Stimulated activated naive CD8-positive, alpha-beta T cell treated with anti-CD3 and anti-CD28 coated beads, Interleukin-15, Interleukin-2, amounts not matched to agents 100 ng/mL and 50 ng/mL, for 24 hours (primary cell): ENCODE measurements around the gene NCKAP5.

ENCODE experiments used
- H3K27ac Mint-ChIP-seq: one replicate; pipeline ENCODE4 v1.8.0; 2021; ENCODE audit warnings: mild to moderate bottlenecking, mixed read lengths
- H3K27me3 Mint-ChIP-seq: one replicate; pipeline ENCODE4 v1.8.0; 2021; ENCODE audit warnings: mixed read lengths
- H3K36me3 Mint-ChIP-seq: one replicate; pipeline ENCODE4 v1.8.0; 2021; ENCODE audit warnings: low read depth, mixed read lengths
- H3K4me1 Mint-ChIP-seq: one replicate; pipeline ENCODE4 v1.8.0; 2021; ENCODE audit warnings: low read depth, mixed read lengths
- H3K4me3 Mint-ChIP-seq: one replicate; pipeline ENCODE4 v1.8.0; 2021; ENCODE audit warnings: mild to moderate bottlenecking, mixed read lengths
- H3K9me3 Mint-ChIP-seq: one replicate; pipeline ENCODE4 v1.8.0; 2021; ENCODE audit warnings: mixed read lengths

Gene NCKAP5

DNA sequence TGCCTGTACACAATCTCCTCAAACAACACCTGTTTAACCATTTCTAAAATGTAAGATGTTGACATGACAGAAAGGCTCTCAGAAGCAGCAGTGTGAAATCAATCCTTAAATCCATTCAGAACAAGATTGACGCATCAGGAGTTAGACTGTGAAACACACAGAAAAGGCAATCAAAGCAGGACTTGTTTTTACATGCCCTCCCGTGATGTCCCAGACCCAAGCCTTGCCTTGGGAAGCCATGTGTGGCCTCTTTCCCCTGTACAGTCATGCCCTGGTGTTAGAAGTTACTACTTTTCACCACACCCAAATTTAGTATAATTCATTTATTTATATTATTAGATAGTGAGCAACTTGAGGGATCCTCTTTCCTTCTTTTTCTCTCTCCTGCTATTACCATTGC, 115.7 kb downstream of the NCKAP5 start:
- Mint-ChIP-seq H3K27me3 (no peaks in the 10 kb centered on the region), H3K9me3 (no peaks in the 10 kb centered on the region)

DNA sequence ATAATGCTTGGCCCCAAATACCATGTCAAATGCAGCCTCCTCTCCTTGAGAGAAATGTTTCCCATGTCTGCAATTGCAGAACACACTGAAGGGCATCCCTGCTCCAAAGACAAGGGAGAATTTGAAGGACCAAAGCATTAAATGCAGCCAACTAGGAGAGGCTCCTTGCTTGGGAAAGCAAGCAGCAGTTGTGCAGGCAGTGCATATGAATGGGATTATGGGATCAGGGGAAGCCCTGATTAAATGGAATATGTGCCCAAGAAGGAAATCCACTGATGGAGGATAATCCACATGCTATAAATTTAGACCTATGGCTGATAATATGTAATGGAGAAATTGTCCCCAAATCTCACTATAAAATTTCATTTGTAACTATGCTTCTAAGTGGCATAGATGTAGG, 116.1 kb downstream of the NCKAP5 start:
- Mint-ChIP-seq H3K27ac (no peak overlapping the region), H3K27me3 (no peaks in the 10 kb centered on the region), H3K36me3 (no peaks in the 10 kb centered on the region), H3K9me3 (no peaks in the 10 kb centered on the region), H3K4me1 (no peaks in the 10 kb centered on the region), H3K4me3 (no peak overlapping the region)

More for the DNA sequence above, 115.7 kb downstream of the NCKAP5 start:
- Mint-ChIP-seq H3K27ac (no peak overlapping the region), H3K4me3 (no peak overlapping the region), H3K36me3 (no peaks in the 10 kb centered on the region), H3K4me1 (no peaks in the 10 kb centered on the region)

DNA sequence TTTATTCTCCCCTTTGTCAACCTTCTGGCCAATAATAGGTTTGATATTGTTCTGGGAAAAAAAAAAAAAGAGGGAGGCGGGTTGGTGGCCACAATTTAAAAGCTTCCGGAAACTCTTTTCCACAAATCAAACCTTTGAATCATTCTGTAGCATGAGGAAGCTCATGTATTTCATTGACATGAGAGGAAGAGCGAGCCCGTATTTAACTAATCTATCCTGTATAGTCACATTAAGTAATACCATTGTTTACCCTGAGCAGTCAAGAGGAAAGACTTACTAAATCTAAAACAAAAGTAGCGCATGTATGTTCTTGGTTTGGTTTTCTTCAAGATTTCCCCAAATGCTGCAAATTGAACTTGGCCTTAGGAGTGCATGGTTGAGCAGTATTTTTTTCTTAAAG, 120.1 kb downstream of the NCKAP5 start:
- H3K36me3 Mint-ChIP-seq, result no peaks in the 10 kb centered on the region
- H3K4me1 Mint-ChIP-seq, result no peaks in the 10 kb centered on the region
- H3K9me3 Mint-ChIP-seq, result no peaks in the 10 kb centered on the region
- no peaks in the 10 kb centered on the region for H3K27me3 Mint-ChIP-seq
- H3K27ac Mint-ChIP-seq, result no peak overlapping the region
- H3K4me3 Mint-ChIP-seq, result no peak overlapping the region

DNA sequence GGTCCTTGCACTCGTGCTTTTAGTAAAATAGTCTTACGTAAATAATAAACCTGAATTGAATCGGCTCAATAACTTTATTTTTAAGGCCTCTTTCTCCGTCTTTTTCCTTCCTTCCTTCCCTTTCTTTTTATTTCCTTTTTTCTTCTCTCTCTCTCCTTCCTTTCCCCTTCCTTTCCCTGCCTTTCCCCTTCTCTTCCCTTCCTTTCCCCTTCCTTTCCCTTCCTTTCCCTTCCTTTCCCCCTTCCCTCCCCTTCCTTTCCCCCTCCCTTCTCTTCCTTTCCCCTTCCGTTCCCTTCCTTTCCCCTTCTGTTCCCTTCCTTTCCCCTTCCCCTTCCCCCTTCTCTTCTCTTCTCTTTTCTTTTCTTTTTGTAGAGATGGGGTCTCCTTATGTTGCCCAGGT, 121.0 kb downstream of the NCKAP5 start:
- Mint-ChIP-seq H3K36me3 (no peaks in the 10 kb centered on the region), H3K4me1 (no peaks in the 10 kb centered on the region), H3K27ac (no peak overlapping the region), H3K4me3 (no peak overlapping the region), H3K27me3 (no peaks in the 10 kb centered on the region), H3K9me3 (no peaks in the 10 kb centered on the region)

DNA sequence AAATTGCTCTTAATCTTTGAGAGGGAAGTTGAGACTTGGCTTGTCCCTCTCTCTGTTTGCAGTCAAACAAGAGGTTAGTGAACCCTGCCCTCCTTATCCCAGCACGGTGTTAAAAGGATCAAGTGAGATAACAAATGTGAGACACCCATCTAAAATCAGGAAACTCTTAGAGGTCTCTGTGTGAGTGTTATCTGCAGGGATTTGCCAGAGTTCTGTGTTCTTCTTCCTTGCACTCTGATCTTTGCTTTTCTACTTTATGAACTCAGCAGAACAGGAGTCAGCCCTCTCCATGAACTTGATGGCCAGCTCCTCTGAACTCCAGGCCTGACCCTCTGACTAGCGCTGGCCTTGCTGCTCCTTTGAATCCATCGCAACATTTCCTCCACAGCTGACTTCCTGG, 123.8 kb downstream of the NCKAP5 start:
- Mint-ChIP-seq H3K36me3 (no peaks in the 10 kb centered on the region), H3K27ac (no peak overlapping the region), H3K4me3 (no peak overlapping the region), H3K9me3 (no peaks in the 10 kb centered on the region), H3K27me3 (no peaks in the 10 kb centered on the region), H3K4me1 (no peaks in the 10 kb centered on the region)

DNA sequence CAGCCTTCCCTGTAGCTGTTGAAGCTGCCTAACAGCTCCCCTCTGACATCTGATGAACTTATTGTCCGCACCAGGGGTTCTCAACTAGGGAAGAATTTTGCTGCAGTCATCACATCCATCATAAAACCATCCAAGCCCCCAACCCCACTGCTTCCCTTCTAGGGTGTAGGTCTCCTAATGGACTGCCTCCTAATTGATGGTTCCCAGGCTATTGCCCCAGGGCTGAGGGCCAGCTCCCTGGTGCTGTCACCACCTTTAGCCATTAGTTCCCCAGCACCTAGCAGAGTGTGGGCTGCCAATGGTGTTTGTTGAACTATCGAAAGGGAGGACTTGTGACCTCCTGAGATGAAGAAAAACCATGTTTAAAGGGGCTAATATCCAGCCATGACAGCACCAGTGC, 125.9 kb downstream of the NCKAP5 start:
- no peak overlapping the region for H3K27ac Mint-ChIP-seq
- no peaks in the 10 kb centered on the region for H3K4me1 Mint-ChIP-seq
- H3K27me3 Mint-ChIP-seq, result no peaks in the 10 kb centered on the region
- no peaks in the 10 kb centered on the region for H3K36me3 Mint-ChIP-seq
- no peak overlapping the region for H3K4me3 Mint-ChIP-seq
- H3K9me3 Mint-ChIP-seq, result no peaks in the 10 kb centered on the region

DNA sequence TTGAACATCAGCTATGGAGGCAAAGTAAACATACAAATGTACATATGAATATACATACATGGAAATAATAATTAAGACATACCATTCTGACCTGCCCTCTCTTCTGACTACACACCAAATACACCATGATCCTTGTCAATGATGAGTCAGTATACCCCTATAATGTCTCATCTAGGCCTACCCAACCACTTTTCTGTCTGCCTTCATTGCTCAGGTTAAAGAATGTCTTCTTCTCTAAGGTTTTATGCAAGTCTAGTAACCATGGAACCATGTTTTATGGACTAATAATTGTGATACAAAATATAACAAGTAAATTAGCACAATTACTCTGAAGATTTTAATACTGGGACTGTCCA, 128.7 kb downstream of the NCKAP5 start:
- Mint-ChIP-seq H3K9me3 (peaks cover 4% of the 10 kb centered on the region), H3K4me1 (no peaks in the 10 kb centered on the region), H3K27me3 (no peaks in the 10 kb centered on the region), H3K36me3 (no peaks in the 10 kb centered on the region), H3K4me3 (no peak overlapping the region), H3K27ac (no peak overlapping the region)

DNA sequence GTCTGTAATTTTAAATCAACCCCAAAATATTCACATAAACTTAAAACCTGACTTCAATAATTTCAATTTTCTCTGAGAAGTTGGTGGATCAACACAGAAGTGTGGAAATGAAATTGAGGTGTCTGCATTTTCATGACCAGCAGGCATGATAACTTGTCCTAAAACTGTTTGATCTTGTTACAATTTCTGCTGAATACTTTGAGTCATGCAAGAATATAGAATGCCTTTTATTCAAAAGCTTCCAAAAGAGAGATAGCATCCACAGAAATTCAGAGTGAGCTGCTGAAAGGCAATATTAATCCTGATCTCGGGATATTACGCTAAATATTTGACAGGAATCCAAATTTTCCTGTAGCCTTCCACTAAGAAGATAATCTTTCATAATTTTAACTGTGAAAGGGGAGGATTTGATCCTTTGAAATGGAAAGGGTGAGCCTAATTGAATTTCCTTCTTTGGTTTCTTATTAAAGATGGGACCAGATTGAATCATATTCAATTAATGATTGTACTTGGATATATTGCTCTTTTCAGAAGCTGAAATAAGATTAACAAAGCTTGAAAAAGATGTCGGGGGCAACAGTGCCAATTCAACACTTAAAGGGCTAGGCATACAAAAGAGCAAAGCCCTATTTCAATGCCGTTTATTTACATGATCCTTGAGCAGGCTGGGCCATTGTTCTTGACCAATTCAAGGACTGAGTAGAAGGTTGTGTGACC, 129.3 kb downstream of the NCKAP5 start:
- Mint-ChIP-seq H3K36me3 (no peaks in the 10 kb centered on the region), H3K27ac (no peak overlapping the region), H3K4me1 (no peaks in the 10 kb centered on the region), H3K4me3 (no peak overlapping the region), H3K9me3 (peaks cover 4% of the 10 kb centered on the region), H3K27me3 (no peaks in the 10 kb centered on the region)

DNA sequence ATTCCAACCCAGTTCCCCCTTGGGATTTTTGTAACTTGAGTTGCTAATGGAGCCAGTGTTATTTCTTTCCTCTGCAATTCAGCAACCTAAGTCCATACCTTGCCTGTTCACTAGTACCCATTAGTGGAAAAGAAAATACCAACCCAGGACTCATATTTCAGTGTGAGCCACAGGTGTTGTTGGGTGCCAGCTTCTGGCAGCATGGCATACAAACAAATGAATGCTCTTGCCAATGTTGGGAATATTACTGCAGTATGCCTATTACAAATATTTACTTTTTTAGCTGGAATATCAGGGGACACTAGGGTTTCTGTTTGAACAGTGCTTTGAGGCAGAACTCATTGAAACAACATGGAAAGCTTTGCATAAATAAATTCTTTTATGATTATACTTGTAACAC, 130.2 kb downstream of the NCKAP5 start:
- Mint-ChIP-seq H3K27ac (no peak overlapping the region), H3K36me3 (no peaks in the 10 kb centered on the region), H3K4me1 (no peaks in the 10 kb centered on the region)

DNA sequence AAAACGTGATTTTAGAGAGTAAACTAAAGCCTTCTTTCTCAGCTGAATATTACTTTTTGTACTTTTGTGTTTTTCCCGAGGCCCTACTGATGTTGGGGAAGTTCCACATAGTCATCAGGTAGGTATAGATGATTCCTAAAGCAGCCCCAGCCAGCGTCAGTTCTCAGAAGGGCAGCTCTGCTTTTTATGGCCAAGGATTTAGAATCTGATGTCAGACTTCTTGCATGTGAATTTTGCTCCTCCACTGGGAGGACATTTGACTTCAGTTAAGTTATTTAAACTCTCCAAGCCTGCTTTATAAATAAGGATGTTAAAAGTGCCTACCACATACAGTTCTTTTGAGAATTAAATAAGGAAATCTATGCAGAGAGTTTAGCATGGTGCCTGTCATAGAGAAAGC, 130.8 kb downstream of the NCKAP5 start:
- Mint-ChIP-seq H3K4me3 (no peak overlapping the region), H3K4me1 (no peaks in the 10 kb centered on the region), H3K27me3 (peaks cover 3% of the 10 kb centered on the region), H3K27ac (no peak overlapping the region), H3K36me3 (no peaks in the 10 kb centered on the region), H3K9me3 (peaks cover 4% of the 10 kb centered on the region)

More for the DNA sequence above, 130.2 kb downstream of the NCKAP5 start:
- Mint-ChIP-seq H3K9me3 (peaks cover 4% of the 10 kb centered on the region), H3K4me3 (no peak overlapping the region), H3K27me3 (no peaks in the 10 kb centered on the region)

DNA sequence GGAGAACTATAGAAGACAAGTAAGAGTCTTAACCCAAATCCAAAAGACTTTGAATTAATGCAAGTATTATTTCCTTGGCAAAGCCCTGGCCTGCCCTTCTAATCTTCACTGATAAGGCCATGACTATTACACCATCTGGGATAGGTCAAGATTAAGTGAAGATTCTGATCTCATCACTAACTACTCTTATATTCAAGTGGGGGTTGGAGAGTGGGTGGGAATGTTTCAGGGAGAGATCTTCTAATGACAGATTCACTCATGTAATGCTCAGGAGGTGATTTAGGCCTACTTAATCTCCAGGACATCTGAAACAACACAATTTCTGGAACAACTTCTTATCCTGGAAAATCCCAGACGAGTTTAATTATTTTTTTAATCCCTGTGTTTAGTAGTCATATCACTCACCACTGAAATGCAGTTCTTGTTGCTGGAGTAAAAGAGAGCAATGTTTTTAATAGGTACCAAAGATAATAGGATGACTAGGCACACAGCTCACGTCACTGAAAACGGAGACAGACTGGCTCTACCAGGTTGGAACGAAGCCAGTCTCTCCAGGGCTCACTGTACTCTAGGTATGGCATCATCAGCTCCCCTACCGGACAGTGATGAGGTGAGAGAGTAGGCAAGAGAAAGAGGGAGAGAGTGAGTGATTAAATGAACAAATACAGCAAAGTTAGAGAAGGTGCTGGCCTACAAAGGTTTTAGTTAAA, 133.1 kb downstream of the NCKAP5 start:
- H3K4me1 Mint-ChIP-seq, result no peaks in the 10 kb centered on the region
- H3K4me3 Mint-ChIP-seq, result no peak overlapping the region
- H3K27me3 Mint-ChIP-seq, result peaks cover 3% of the 10 kb centered on the region
- H3K9me3 Mint-ChIP-seq, result peaks cover 4% of the 10 kb centered on the region
- H3K36me3 Mint-ChIP-seq, result no peaks in the 10 kb centered on the region
- H3K27ac Mint-ChIP-seq, result no peak overlapping the region

DNA sequence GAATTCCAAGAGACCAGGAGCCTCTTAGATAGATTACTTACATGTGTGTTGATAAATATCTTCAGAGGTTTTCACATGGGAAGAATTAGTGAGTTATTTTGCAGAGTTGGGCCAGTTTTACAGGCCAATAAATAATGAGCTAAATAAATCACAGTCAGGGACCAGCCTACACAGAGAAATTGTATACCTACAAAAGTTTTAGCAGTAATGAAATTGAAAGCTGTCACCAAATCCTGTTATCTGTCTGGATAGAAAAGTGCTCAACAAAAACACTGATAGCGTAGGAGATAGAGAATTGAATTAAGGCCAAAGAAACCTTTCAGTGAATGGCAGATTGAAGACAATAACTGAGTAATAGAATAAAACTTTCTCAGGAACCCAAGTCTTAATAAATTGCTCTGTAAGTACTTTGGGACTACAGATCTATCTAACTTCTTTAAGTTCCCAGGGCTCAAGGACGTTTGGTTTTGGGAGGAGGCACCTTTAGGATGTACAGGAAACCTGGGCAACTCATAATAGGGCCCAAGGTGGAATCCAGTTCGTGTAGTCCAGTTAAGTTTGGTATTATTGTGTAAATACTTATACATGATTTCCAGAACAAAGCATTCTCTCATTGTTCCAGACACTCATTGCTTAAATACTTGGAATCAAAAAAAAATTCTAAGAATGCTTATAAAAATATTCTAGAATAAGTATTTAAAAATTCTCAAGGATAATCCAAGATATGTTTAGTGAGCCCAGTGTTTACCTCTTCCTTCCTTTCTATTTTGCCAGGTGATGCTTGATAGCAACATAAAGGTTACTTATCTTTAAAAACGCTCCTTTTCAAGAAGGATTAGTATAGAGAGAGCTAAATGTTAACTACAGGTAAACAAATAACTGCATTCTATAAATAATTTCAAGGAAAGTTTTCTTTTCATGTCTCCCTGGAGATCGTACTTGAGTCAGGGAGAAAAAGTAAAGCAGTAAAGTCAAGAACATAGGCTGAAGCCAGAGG, 134.5 kb downstream of the NCKAP5 start:
- H3K36me3 Mint-ChIP-seq, result no peaks in the 10 kb centered on the region
- no peaks in the 10 kb centered on the region for H3K4me1 Mint-ChIP-seq
- peaks cover 3% of the 10 kb centered on the region for H3K27me3 Mint-ChIP-seq
- H3K9me3 Mint-ChIP-seq, result peaks cover 4% of the 10 kb centered on the region
- H3K4me3 Mint-ChIP-seq, result no peak overlapping the region
- no peak overlapping the region for H3K27ac Mint-ChIP-seq

DNA sequence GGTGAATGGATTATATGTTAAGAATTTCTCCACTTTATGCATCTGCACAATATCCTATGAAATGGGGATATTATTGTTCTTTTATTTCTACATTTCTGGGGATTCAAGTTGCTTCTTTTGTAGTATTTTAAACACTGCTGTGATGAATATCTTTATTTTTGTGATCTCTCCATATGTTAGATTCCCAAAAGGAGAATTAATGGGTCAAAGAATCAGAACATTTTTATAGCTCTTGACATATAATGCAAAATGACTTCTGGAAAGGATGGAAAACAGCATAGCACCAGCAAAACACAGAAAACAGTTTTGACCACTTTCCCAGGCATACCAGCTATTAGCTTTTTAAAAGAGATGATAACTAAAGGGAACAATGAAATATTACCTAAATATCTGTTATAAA, 135.5 kb downstream of the NCKAP5 start:
- Mint-ChIP-seq H3K9me3 (peaks cover 4% of the 10 kb centered on the region), H3K36me3 (no peaks in the 10 kb centered on the region), H3K4me1 (no peaks in the 10 kb centered on the region), H3K27me3 (peaks cover 3% of the 10 kb centered on the region), H3K27ac (no peak overlapping the region), H3K4me3 (no peak overlapping the region)

DNA sequence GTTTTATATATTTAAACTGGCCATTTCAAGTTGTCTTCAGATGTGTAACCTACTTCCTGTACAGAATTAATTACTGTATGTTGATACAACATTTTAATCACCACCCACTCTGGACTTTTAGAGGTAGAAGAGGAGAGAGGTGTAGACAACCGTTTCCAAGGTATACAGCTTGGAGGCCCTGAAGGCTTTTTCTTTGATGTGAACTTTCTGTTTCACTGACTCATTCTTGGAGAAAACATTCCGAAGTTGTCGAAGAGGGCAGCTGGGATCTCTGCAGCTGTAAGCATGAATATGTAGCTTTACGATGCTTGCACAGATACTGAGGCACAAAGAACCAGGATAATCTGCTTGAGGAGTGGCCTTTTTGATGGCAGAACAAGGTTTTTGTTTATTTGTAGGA, 137.0 kb downstream of the NCKAP5 start:
- Mint-ChIP-seq H3K27me3 (peaks cover 3% of the 10 kb centered on the region), H3K9me3 (peaks cover 4% of the 10 kb centered on the region), H3K27ac (no peak overlapping the region), H3K4me3 (no peak overlapping the region), H3K4me1 (no peaks in the 10 kb centered on the region), H3K36me3 (no peaks in the 10 kb centered on the region)

DNA sequence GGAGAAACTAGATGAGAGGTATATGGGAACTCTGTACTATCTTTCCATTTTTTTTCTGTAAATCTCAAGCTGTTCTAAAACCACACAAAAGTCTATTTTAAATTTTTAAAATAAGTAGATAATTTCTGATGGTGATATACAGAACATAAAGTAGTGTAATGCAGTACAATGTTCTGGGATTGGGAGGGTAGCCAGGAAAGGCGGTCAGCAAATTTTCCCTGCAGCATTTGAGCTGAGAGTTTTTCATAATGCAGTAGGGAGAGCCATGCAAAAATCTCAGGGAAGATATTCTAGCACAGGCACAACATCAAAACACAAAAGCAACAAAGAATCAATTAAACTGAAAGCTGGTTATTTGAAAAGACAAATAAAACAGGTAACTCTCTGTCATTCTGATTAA, 141.5 kb downstream of the NCKAP5 start:
- Mint-ChIP-seq H3K4me1 (no peaks in the 10 kb centered on the region), H3K9me3 (no peaks in the 10 kb centered on the region), H3K27ac (no peak overlapping the region), H3K27me3 (no peaks in the 10 kb centered on the region), H3K36me3 (no peaks in the 10 kb centered on the region), H3K4me3 (no peak overlapping the region)
